Mesenchymal stem cell (in vitro differentiated cells and primary cell): ENCODE results near the gene TMEM184C.
A peak's percentile ranks its signal among the peaks of the same experiment; 100 is the strongest.

ENCODE experiments used
- DNase-seq: peaks from one replicate; pipeline ENCODE4 v3.0.0-alpha.2; 2013
- H2AFZ ChIP-seq: one replicate; pipeline ENCODE4 v1.6.1; 2013; ENCODE audit warnings: low read depth, mild to moderate bottlenecking, control low read depth, inconsistent platforms, low read length, moderate library complexity
- H2AK5ac ChIP-seq: 2 replicates; pipeline ENCODE4 v1.6.1; 2013; ENCODE audit warnings: low read length, moderate library complexity, mild to moderate bottlenecking, inconsistent platforms; ENCODE audit not compliant: severe bottlenecking
- H2BK120ac ChIP-seq: one replicate; pipeline ENCODE4 v1.6.1; 2013; ENCODE audit warnings: low read depth, mild to moderate bottlenecking, inconsistent platforms, low read length, moderate library complexity
- H2BK12ac ChIP-seq, 2 experiments: one replicate each; pipeline ENCODE4 v1.6.1; 2013; ENCODE audit warnings: inconsistent platforms in 2 of 2, low read length in 2 of 2, mild to moderate bottlenecking in 2 of 2, moderate library complexity in 2 of 2, control low read depth in 1 of 2
- H2BK15ac ChIP-seq: one replicate; pipeline ENCODE4 v1.6.1; 2013; ENCODE audit warnings: mild to moderate bottlenecking, low read depth, inconsistent platforms; ENCODE audit not compliant: poor library complexity, severe bottlenecking
- H2BK5ac ChIP-seq: 2 replicates; pipeline ENCODE4 v1.6.1; 2013; ENCODE audit warnings: low read depth, mild to moderate bottlenecking, low read length, control low read depth, inconsistent platforms; ENCODE audit not compliant: poor library complexity, severe bottlenecking
- H3K14ac ChIP-seq, 2 experiments: one replicate each; pipeline ENCODE4 v1.6.1; 2013; ENCODE audit warnings: inconsistent platforms in 2 of 2, low read length in 2 of 2, control low read depth in 1 of 2, mild to moderate bottlenecking in 1 of 2, moderate library complexity in 1 of 2
- H3K18ac ChIP-seq, 2 experiments: one replicate each; pipeline ENCODE4 v1.6.1; 2013; ENCODE audit warnings: inconsistent platforms in 2 of 2, low read length in 2 of 2, control low read depth in 1 of 2, low read depth in 1 of 2, mild to moderate bottlenecking in 1 of 2
- H3K23ac ChIP-seq, 2 experiments: one replicate each; pipeline ENCODE4 v1.6.1; 2013; ENCODE audit warnings: inconsistent platforms in 2 of 2, low read length in 2 of 2, mild to moderate bottlenecking in 2 of 2, moderate library complexity in 2 of 2, control low read depth in 1 of 2
- H3K27ac ChIP-seq: 2 replicates; pipeline ENCODE4 v1.5.1; 2013; ENCODE audit warnings: mild to moderate bottlenecking, moderate library complexity, low read length, control low read depth, inconsistent platforms; ENCODE audit not compliant: poor library complexity, severe bottlenecking
- H3K27me3 ChIP-seq, 2 experiments: 2 replicates each; pipeline versions ENCODE4 v1.6.1 to v1.7.0; 2013; ENCODE audit warnings: low read length in 2 of 2, mild to moderate bottlenecking in 2 of 2, moderate library complexity in 2 of 2, control low read depth in 1 of 2, inconsistent platforms in 1 of 2; ENCODE audit not compliant: control insufficient read depth in 1 of 2, insufficient read depth in 1 of 2
- H3K36me3 ChIP-seq, 2 experiments: 2 replicates each; pipeline versions ENCODE4 v1.6.1 to v1.7.0; 2013; ENCODE audit warnings: low read length in 2 of 2, control low read depth in 1 of 2, inconsistent platforms in 1 of 2, low read depth in 1 of 2, mild to moderate bottlenecking in 1 of 2; ENCODE audit not compliant: insufficient read depth in 2 of 2, control insufficient read depth in 1 of 2
- H3K4ac ChIP-seq, 2 experiments: one replicate each; pipeline ENCODE4 v1.6.1; 2013; ENCODE audit warnings: inconsistent platforms in 2 of 2, low read length in 2 of 2, mild to moderate bottlenecking in 2 of 2, moderate library complexity in 2 of 2, control low read depth in 1 of 2, low read depth in 1 of 2
- H3K4me1 ChIP-seq: 2 replicates; pipeline ENCODE4 v1.6.1; 2013; ENCODE audit warnings: low read depth, low read length, control low read depth; ENCODE audit not compliant: control insufficient read depth, insufficient read depth
- H3K4me2 ChIP-seq: 2 replicates; pipeline ENCODE4 v1.6.1; 2013; ENCODE audit warnings: low read length, mild to moderate bottlenecking, inconsistent platforms; ENCODE audit not compliant: poor library complexity, severe bottlenecking
- H3K4me3 ChIP-seq, 2 experiments: 2 replicates each; pipeline versions ENCODE4 v1.5.1 to v1.7.0; 2013; ENCODE audit warnings: low read length in 2 of 2, mild to moderate bottlenecking in 2 of 2, control low read depth in 1 of 2, low read depth in 1 of 2; ENCODE audit not compliant: insufficient read depth in 1 of 2
- H3K79me1 ChIP-seq: replicated peaks from 2 replicates; pipeline ENCODE4 v1.6.1; 2013; ENCODE audit warnings: mild to moderate bottlenecking, control low read depth, low read length, inconsistent platforms; ENCODE audit not compliant: poor library complexity, severe bottlenecking
- H3K9ac ChIP-seq: 2 replicates; pipeline ENCODE4 v1.7.0; 2013; ENCODE audit warnings: mild to moderate bottlenecking, low read length, moderate library complexity
- H3K9me3 ChIP-seq: 2 replicates; pipeline ENCODE4 v1.7.0; 2013; ENCODE audit warnings: mild to moderate bottlenecking, low read length; ENCODE audit not compliant: control insufficient read depth
- H4K8ac ChIP-seq: one replicate; pipeline ENCODE4 v1.6.1; 2013; ENCODE audit warnings: inconsistent platforms, mild to moderate bottlenecking, low read length, moderate library complexity
- H4K91ac ChIP-seq: one replicate; pipeline ENCODE4 v1.6.1; 2013; ENCODE audit warnings: mild to moderate bottlenecking, low read length, inconsistent platforms
- WGBS: methylation state at CpG from one replicate; pipeline ENCODE4 v1.1.7; 2013; ENCODE audit warnings: mixed read lengths; 5-methylcytosine and 5-hydroxymethylcytosine counted together

The TMEM184C gene

DNA sequence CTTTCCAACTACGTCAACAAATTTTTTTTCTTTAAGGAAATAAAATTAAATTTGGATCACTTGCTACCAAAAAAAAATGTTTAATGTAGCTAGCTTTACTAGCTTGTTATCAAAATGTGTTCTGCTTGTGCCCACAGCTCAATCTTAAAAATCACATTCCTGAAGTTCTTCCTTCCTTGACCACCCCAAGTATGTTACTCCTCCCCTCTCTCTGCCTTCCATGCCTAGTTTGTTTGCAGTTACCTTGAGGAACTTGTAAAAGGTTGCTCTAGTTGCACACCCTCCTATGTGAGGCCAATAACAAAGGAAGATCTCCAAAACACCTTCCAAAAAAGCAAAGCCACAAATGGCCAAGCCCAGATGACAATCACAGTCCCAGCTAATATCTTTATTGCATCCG is 19.6 kb upstream of the TMEM184C start:
- H2AFZ ChIP-seq, result no peak overlapping the region
- no peak overlapping the region for H3K4me2 ChIP-seq
- no CpG with 5 or more reads among the region's 2 CpGs for WGBS
- H4K91ac ChIP-seq, result no peak overlapping the region
- no peak overlapping the region for H4K8ac ChIP-seq
- no peak overlapping the region for H3K23ac ChIP-seq
- no peak overlapping the region for H2BK12ac ChIP-seq
- H3K27me3 ChIP-seq, result no peaks in the 10 kb centered on the region
- no peak overlapping the region for H3K18ac ChIP-seq
- H3K36me3 ChIP-seq, result no peaks in the 10 kb centered on the region
- H3K79me1 ChIP-seq, result no peaks in the 10 kb centered on the region
- DNase-seq, result no peak
- H3K4me1 ChIP-seq, result peaks cover 7% of the 10 kb centered on the region
- no peaks in the 10 kb centered on the region for H3K9me3 ChIP-seq
- H3K14ac ChIP-seq, result no peak overlapping the region
- no peak overlapping the region for H2BK15ac ChIP-seq
- no peak overlapping the region for H3K9ac ChIP-seq
- no peak overlapping the region for H2BK120ac ChIP-seq
- peak overlapping the region; percentile 94 for H3K27ac ChIP-seq
- H3K4ac ChIP-seq, result peak overlapping the region in 1 of 2 experiments; percentile 73
- peak overlapping the region; percentile 71 for H2BK5ac ChIP-seq
- H2AK5ac ChIP-seq, result peak overlapping the region; percentile 33
- H3K4me3 ChIP-seq, result no peak overlapping the region

DNA sequence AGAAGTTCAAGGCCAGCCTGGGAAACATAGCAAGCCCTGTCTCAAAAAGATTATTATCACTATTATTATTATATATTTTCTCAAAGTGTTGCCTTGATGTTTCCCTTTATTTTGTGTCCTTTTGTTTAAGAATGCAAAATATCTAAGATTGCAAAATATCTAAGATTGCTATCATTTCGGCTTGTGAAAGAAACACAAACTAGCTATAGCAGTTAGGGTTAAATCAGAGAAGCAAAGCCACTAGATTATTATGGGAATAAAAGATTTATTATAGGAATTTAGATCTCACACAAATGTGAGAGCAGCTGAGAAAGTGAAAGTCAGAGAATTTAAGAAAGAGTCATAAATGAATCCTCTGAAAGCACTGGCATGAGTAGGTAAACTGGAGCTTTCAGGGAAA is 18.0 kb upstream of the TMEM184C start:
- WGBS, result no CpG with 5 or more reads among the region's 1 CpG
- Histone ChIP-seq H3K14ac (no peak overlapping the region), H3K23ac (no peak overlapping the region), H3K36me3 (no peaks in the 10 kb centered on the region), H3K4me2 (no peak overlapping the region), H3K9me3 (no peaks in the 10 kb centered on the region), H2BK12ac (no peak overlapping the region), H2AFZ (no peak overlapping the region), H4K91ac (no peak overlapping the region), H3K4me1 (peaks cover 7% of the 10 kb centered on the region), H2BK5ac (no peak overlapping the region), H4K8ac (no peak overlapping the region), H3K27me3 (no peaks in the 10 kb centered on the region), H3K4me3 (no peak overlapping the region), H2BK120ac (no peak overlapping the region), H3K9ac (no peak overlapping the region), H3K27ac (no peak overlapping the region), H2AK5ac (no peak overlapping the region), H2BK15ac (no peak overlapping the region), H3K79me1 (no peaks in the 10 kb centered on the region), H3K4ac (no peak overlapping the region), H3K18ac (no peak overlapping the region)
- DNase-seq, result no peak

- Histone ChIP-seq H4K91ac (no peak overlapping the region), H3K4me3 (no peak overlapping the region), H3K14ac (no peak overlapping the region), H2AFZ (no peak overlapping the region), H3K18ac (no peak overlapping the region), H3K9me3 (no peaks in the 10 kb centered on the region), H3K4ac (no peak overlapping the region), H3K79me1 (no peaks in the 10 kb centered on the region), H2BK120ac (no peak overlapping the region), H2AK5ac (peak overlapping the region; percentile 24), H3K4me2 (no peak overlapping the region), H3K9ac (no peak overlapping the region), H2BK15ac (no peak overlapping the region), H3K23ac (no peak overlapping the region), H3K4me1 (peaks cover 7% of the 10 kb centered on the region), H3K36me3 (no peaks in the 10 kb centered on the region), H4K8ac (no peak overlapping the region), H2BK5ac (no peak overlapping the region), H2BK12ac (peak overlapping the region in 1 of 2 experiments; percentile 10), H3K27me3 (no peaks in the 10 kb centered on the region), H3K27ac (no peak overlapping the region)
- peak; percentile 28 for DNase-seq
- 51% methylated on average over 2 of the region's 3 CpGs for WGBS
Observed at GRCh38 chr4:147599769-147600168, 17.4 kb upstream of the TMEM184C start.

- Histone ChIP-seq H3K27ac (no peak overlapping the region), H3K18ac (no peak overlapping the region), H3K4me1 (no peaks in the 10 kb centered on the region), H4K91ac (no peak overlapping the region), H2AFZ (no peak overlapping the region), H3K4ac (no peak overlapping the region), H3K9ac (no peak overlapping the region), H3K4me3 (no peak overlapping the region), H2BK15ac (no peak overlapping the region), H3K79me1 (no peaks in the 10 kb centered on the region), H3K36me3 (no peaks in the 10 kb centered on the region), H3K4me2 (no peak overlapping the region), H3K27me3 (no peaks in the 10 kb centered on the region), H3K14ac (no peak overlapping the region), H3K23ac (no peak overlapping the region), H2BK12ac (no peak overlapping the region), H4K8ac (no peak overlapping the region), H2BK120ac (no peak overlapping the region), H2AK5ac (no peak overlapping the region), H3K9me3 (no peaks in the 10 kb centered on the region), H2BK5ac (no peak overlapping the region)
- DNase-seq, result no peak
Observed at GRCh38 chr4:147605499-147605898, 11.7 kb upstream of the TMEM184C start.
